Body of pancreas (tissue), 4 donors: ENCODE results near the gene ADAMTS3. TPM values are rescaled to one million over a fixed set of nuclear protein-coding genes. Genes with fewer than 3 reads are reported as not detected.

Experiments
- ATAC-seq: fragments of 150-250 bp; one replicate; pipeline ENCODE4 v1.9.1; 2016
- DNase-seq, 4 donors: peaks; one replicate each; pipeline ENCODE4 v3.0.0-alpha.2; 2019
- H3K27ac ChIP-seq, 4 donors: fragments of 200-600 bp; sonication (generic); 1 replicate in 3 of 4; 2 replicates in 1 of 4; pipeline versions ENCODE4 v1.5.1 to v1.6.1; 2016 to 2019; ENCODE audit warnings: mild to moderate bottlenecking in 1 of 4, mixed read lengths in 1 of 4, moderate library complexity in 1 of 4
- H3K27me3 ChIP-seq, 2 donors: fragments of 200-600 bp; sonication (generic); one replicate each; pipeline ENCODE4 v1.6.0; 2016; ENCODE audit warnings: mild to moderate bottlenecking in 1 of 2
- H3K36me3 ChIP-seq, 2 donors: fragments of 200-600 bp; sonication (generic); replicated peaks in 1 of 2; 2 replicates each; pipeline ENCODE4 v1.5.1; 2016; ENCODE audit warnings: low read depth in 2 of 2; ENCODE audit not compliant: insufficient read depth in 1 of 2
- H3K4me1 ChIP-seq: fragments of 200-600 bp; sonication (generic); one replicate; pipeline ENCODE4 v1.6.0; 2016
- H3K4me3 ChIP-seq, 2 donors: fragments of 200-600 bp; sonication (generic); 1 replicate in 1 of 2; 2 replicates in 1 of 2; pipeline ENCODE4 v1.5.1; 2016 to 2019
- H3K9me3 ChIP-seq, 3 donors: fragments of 200-600 bp; sonication (generic); 1 replicate in 2 of 3; 2 replicates in 1 of 3; pipeline ENCODE4 v1.5.1; 2016
- CTCF ChIP-seq, 7 experiments: fragments of 450-650 bp in 4 of 7; fragments of 200-600 bp in 3 of 7; sonication (generic) in 3 of 7; IDR thresholded peaks; one replicate each; pipeline ENCODE4 v1.5.1; 2016 to 2019; ENCODE audit warnings: antibody characterized with exemption in 7 of 7
- POLR2A ChIP-seq, 3 donors: fragments of 450-650 bp; IDR thresholded peaks; one replicate each; pipeline ENCODE4 v1.6.1; 2016; ENCODE audit warnings: antibody characterized with exemption in 3 of 3, mild to moderate bottlenecking in 2 of 3
- WGBS, 2 donors: methylation state at CpG; one replicate each; pipeline ENCODE4 v1.1.5; 2017; 5-methylcytosine and 5-hydroxymethylcytosine counted together
- intact Hi-C: fragments of 100-400 bp; cut with DNase I; formaldehyde crosslinking; loops from one replicate; pipeline ENCODE4 v1.15.1; 2023
- total RNA-seq, 2 donors: library from RNA; depleted of rRNA; stranded (reverse); fragments of >200 nt; gene quantifications; one replicate each; pipeline ENCODE4 v1.1.0, GENCODE V29; 2016

ADAMTS3 gene
- total RNA-seq, 2 donors from 2014 or later, result 0.26 to 0.33 TPM

DNA sequence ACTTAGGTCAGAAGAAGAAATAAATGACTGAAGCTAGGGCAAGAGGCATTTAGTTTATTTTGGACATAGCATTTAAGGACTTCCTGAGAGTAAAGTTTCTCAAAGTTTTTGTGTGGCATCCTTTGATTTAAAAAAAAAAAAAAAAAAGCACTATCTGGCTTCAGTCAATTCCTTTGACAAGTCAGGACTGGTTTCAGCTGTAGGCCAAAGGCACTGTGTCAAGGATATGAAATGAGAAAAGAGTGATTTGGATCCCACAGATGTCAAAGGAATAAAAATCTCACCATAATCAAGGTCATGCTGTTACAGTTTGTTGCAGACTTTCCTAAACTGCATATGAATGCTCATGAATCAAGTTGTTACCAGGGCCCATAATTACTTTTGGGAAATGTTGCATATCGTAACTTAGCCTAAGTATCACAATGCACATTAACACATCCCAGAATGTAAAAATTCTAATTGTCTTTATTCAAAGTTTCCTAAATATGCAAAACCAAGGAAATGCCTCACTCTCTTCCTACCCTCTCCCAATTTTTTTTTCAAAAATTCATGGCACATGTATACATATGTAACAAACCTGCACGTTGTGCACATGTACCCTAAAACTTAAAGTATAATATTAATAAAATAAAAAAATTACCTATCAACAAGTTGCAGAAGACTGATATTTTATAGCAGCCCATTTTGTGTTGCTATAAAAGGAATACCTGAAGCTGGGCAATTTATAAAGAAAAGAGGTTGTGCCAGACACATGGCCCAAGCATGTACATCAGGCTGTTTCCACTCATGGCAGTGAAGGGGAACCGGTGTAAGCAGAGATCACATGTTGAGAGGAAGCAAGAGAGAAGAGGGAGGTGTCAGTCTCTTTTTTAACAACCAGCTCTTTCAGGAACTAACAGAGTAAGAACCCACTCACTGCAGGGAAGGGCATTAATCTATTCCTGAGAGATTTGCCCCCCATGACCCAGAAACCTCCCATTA is 33.7 kb upstream of the ADAMTS3 start:
- no peak for ATAC-seq
- TF ChIP-seq CTCF (IDR thresholded peaks at IDR 0.05), result no peak
- TF ChIP-seq POLR2A (IDR thresholded peaks at IDR 0.05), result no peak
- no peaks in the 10 kb centered on the region for H3K27me3 ChIP-seq
- H3K9me3 ChIP-seq, result peaks cover 0 to 7% (median 0%) of the 10 kb centered on the region in 3 donors
- no peaks in the 10 kb centered on the region for H3K36me3 ChIP-seq
- intact Hi-C loops, result no loop called here
- H3K4me3 ChIP-seq, result no peak overlapping the region
- no peak for DNase-seq
- no peaks in the 10 kb centered on the region for H3K4me1 ChIP-seq
- H3K27ac ChIP-seq, result no peak overlapping the region
- WGBS, 2 donors, result 79 to 80% methylated on average over 3 of the region's 3 CpGs

- H3K27me3 ChIP-seq, result no peaks in the 10 kb centered on the region
- no peak overlapping the region for H3K27ac ChIP-seq
- TF ChIP-seq POLR2A (IDR thresholded peaks at IDR 0.05), result no peak
- no peak for TF ChIP-seq CTCF (IDR thresholded peaks at IDR 0.05)
- H3K9me3 ChIP-seq, result no peaks in the 10 kb centered on the region
- no peak overlapping the region for H3K4me3 ChIP-seq
- 56 to 62% methylated on average over 11 of the region's 11 CpGs for WGBS, 2 donors
- DNase-seq (no peak), ATAC-seq (no peak)
- intact Hi-C loops, result no loop called here
- no peaks in the 10 kb centered on the region for H3K36me3 ChIP-seq
- H3K4me1 ChIP-seq, result no peaks in the 10 kb centered on the region
These were observed 22.8 kb upstream of the ADAMTS3 start for GRCh38 chr4:72591547-72592454.

GRCh38 chr4:72587334-72587733 is 18.3 kb upstream of the ADAMTS3 start:
- no peaks in the 10 kb centered on the region for H3K36me3 ChIP-seq
- DNase-seq, result no peak
- H3K27me3 ChIP-seq, result no peaks in the 10 kb centered on the region
- intact Hi-C loops, result no loop called here
- H3K9me3 ChIP-seq, result no peaks in the 10 kb centered on the region
- TF ChIP-seq POLR2A (IDR thresholded peaks at IDR 0.05) (no peak), CTCF (IDR thresholded peaks at IDR 0.05) (no peak)
- no peak for ATAC-seq
- no peaks in the 10 kb centered on the region for H3K4me1 ChIP-seq
- 48 to 67% methylated on average over 2 of the region's 2 CpGs for WGBS, 2 donors
- no peak overlapping the region for H3K27ac ChIP-seq
- H3K4me3 ChIP-seq, result no peak overlapping the region

GRCh38 chr4:72582853-72583252 is 13.8 kb upstream of the ADAMTS3 start:
- no peak for DNase-seq
- Histone ChIP-seq H3K4me1 (no peaks in the 10 kb centered on the region), H3K27me3 (no peaks in the 10 kb centered on the region), H3K4me3 (no peak overlapping the region), H3K36me3 (no peaks in the 10 kb centered on the region), H3K27ac (no peak overlapping the region), H3K9me3 (no peaks in the 10 kb centered on the region)
- intact Hi-C loops, result no loop called here
- 0 to 2% methylated on average over 1 to 2 of the region's 2 CpGs for WGBS, 2 donors
- TF ChIP-seq CTCF (IDR thresholded peaks at IDR 0.05) (no peak), POLR2A (IDR thresholded peaks at IDR 0.05) (no peak)
- ATAC-seq, result no peak
